ENCODE results near the gene SPOCK3.

- TF ChIP-seq CTCF (IDR thresholded peaks at IDR 0.05), result no peak
- TF ChIP-seq POLR2A (IDR thresholded peaks at IDR 0.05), result no peak
Observed at GRCh38 chr4:166816890-166817289, 417.4 kb downstream of the SPOCK3 start.
